GM19025 (cell line): ENCODE results near the gene AKTIP.

Experiments
- ATAC-seq: cut with Tn5 transposase; IDR thresholded peaks from one replicate; pipeline ENCODE4 v1.9.1; 2021; ENCODE audit warnings: mild to moderate bottlenecking, low read depth, moderate library complexity; ENCODE audit not compliant: unreplicated experiment

Gene AKTIP

DNA sequence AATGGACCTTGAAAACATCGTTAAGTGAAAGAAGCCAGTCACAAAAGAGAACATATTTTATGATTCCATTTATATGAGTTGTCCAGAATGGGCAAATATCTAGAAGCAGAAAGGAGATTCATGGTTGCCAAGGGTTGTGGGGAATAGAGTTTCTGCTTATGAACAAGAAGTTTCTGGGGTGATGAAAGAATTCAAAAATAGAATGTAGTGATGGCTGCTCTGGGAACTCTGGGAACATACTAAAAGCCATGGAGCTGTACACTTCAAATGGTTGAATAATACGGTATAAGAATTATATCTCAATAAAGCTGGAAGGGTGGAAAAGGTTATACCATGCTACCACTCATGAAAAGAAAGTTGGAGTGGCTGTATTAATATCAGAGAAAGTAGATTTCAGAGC is 18.5 kb downstream of the AKTIP start:
- ATAC-seq = no peak

DNA sequence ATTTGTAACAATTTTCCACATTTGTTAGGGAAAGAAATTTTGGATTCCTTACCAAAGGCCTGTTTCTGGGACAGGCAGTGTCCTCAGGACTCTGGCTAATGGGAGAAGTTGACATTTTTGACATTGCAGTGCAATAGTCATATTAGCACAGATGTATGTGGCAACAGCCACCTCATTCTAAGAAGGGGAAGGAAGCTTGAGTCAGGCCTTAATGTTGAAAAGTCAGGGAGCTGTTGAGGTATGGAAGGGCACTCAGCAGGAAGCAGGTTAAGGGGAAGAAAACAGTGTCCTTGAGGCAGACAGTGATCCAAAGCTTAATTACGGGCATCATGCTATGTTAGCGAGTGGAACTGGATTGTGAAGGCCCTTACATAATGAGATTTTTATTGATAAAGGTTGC is 20.9 kb downstream of the AKTIP start:
- ATAC-seq = no peak

DNA sequence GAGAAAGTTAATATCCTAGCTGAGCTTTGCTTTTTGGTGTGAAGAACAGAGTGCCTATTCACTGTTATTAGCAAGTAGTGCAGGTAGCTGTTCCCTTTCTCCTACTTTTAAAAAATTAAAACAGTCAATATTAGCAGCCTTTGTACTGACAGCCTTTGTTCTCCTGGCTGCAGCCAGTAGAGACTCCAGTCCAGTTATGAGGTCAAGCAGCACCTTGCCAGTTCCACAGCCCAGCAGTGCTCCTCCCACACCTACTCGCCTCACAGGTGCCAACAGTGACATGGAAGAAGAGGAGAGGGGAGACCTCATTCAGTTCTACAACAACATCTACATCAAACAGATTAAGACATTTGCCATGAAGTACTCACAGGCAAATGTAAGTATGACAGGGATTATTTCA is 22.6 kb downstream of the AKTIP start:
- ATAC-seq = no peak

DNA sequence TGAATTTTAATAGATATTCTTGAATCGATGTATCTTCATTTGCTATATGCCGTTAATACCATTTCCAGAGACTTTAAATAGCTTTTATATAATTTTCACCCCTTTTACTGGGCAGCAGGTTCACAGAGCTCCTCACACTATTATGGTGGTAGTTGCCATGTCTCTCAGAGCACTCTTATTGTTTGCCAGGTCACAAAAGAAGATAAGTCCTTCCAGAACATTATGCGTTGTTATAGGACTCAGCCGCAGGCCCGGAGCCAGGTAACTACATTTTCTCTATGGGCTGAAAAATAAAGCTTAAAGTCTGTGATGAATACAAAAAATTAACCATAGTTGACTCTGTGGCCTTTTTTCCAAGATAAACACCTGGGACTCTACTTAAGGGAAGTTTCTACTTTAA is 24.0 kb downstream of the AKTIP start:
- ATAC-seq = no peak

DNA sequence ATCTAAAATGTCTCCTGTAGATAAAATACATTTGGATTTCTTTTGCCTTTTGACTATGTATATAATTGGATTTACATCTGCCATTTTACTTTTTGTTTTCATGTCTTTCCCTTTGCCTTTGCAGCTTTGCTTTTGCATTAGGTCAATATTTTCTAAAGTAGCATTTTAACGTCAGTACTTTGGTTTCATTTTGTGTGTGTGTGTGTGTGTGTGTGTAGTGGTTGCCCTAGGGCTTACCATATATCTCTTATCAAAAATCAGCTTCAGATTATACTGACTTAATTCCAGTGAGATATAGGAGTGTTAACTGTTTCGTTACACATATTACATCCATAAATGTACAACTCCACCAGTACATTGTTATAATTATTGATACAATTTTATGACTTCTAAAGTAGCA is 26.1 kb downstream of the AKTIP start:
- ATAC-seq = no peak

DNA sequence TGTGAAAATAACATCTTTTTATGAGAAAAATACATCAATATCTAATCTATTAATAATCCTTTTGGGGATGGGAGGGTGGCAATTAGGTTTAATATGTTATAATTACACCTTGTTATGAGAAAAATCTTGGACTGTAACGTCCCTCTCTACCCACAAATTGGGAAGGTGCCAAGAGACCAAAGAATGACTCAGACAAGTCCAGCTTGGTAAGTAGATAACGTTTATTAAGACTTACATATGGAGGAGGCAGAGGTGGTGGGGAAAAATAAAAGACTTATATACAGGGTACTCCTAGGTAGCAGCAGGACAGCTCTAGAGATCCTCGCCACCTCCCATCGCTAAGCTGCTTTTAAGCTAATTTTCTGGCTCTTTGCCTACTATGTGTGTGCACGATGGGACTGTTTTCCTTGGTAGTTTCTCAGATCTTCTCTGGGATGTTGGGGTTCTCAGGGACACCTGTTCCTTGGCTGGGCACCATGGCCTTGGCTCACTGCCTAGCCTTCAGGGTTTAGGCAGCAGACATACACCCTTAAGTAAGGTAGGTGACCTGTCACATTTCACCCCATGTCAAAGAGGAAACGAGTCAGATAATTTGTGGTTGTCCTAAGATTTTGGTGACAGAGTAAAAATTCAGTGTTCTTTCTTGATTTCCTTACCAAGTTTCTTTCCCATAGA is 37.3 kb downstream of the AKTIP start:
- no peak for ATAC-seq

DNA sequence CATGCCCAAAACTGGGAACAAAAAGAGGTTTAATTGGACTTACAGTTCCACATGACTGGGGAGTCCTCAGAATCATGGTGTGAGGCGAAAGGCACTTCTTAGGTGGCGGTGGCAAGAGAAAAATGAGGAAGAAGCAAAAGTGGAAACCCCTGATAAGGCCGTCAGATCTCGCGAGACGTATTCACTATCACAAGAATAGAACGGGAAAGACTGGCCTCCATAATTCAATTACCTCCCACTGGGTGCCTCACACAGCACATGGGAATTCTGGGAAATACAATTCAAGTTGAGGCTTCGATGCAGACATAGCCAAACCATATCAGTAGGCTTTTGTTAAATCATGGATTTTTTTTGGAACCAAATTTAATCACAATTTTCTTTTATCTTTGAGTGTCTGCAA is 44.4 kb downstream of the AKTIP start:
- ATAC-seq = no peak

DNA sequence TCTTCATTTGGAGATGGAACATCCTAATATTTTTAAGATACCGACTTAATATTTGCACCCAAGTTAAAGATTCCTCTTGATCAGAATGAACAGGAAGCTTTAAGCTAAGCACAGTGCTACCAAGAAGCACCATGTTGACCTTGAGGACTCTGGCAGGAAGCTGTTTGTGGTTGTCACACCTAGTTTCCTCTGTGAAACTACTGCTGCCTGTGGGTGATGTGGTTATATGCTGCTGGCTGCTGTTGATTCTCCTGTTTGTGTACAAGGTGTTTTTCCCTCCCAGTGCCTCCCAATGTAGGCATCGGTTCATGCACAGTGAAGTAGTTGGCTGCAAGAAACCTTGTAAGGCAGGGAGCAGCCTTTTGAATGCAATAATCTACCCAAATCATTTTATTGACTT is 45.3 kb downstream of the AKTIP start:
- ATAC-seq = peak; percentile 100

DNA sequence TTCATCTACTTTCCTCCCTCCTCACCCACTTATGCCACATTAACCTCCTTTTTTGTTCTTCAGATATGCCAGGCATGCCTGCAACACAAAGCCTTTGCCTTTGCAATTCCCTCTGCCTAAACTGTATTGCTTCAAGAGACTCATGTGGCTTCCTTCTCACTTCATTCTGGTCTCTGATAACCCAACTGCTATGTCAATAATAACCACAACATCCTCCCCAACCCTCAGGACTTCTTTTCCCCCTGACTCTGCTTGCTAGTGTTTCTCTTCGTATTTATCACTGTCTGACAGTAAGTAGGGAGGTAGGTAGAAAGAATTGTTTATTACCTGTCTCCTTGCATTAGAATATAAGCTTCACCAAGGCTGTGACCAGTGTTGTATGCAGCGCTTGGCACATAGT is 46.4 kb downstream of the AKTIP start:
- no peak for ATAC-seq

DNA sequence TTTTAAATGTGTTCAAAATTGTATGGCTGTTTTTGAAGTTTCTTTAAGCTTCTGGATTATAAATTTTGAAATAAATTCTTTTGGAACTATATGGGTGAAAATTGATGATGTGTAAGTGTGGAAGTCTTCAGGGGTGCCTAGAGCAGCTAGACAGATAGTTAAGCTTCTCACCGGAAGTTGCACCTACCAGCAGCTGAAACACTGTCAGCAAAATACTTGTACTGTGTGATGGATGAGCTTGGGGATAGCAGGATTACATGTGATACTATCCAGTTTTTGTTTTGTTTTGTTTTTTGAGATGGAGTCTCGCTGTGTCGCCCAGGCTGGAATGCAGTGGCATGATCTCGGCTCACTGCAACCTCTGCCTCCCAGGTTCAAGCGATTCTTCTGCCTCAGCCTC is 49.1 kb downstream of the AKTIP start:
- ATAC-seq = no peak

DNA sequence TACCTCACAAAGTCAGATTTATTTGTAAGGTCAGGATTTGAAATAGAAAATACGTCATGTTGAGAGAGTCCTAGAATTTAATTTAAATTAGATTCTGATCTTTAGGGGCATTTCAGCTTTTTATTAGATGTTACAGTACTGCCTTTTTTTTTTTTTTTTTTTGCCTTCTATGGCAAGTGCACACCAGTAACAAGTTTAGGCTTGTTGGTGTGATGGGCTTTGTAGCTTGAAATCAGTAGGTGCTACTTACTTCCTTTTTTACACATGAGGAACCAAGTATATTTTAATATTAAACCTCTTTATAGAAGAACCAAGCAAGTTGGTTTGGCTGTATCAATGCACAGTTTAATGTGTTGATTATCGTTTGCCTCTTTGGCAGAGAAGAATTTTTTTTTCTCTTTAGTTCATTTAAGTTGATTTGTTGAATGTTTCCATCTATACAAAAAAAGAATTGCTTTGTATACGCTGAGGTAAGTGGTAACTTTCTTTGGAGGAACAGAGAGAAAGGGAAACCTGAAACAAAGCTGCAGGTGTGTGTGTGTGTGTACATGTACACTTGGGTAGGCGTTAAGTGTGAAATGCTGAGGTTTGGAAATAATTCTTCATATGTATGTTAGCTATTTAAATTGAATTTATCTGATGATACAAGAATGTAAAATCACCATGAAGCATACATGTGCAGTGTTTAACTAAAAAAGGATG is 53.0 kb downstream of the AKTIP start:
- ATAC-seq = no peak

DNA sequence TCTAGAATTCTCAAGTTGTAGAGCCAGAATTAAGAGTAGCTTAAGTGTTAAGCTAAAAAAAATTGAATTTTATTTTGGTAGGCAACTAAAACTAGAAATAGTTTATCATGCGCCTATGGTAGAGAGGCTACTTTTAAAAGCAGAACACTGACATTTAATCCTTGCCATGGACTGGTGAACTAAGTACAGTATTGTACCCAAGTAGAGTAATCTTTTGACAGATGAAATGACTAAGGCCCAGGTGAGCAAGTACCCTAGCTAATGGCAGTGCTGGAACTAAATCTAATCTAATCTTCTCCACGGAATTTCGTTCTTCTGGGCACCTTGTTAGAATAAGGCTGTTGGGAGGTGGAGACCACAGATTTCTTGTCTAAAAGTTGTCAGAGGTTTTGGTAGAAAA is 56.9 kb downstream of the AKTIP start:
- no peak for ATAC-seq

DNA sequence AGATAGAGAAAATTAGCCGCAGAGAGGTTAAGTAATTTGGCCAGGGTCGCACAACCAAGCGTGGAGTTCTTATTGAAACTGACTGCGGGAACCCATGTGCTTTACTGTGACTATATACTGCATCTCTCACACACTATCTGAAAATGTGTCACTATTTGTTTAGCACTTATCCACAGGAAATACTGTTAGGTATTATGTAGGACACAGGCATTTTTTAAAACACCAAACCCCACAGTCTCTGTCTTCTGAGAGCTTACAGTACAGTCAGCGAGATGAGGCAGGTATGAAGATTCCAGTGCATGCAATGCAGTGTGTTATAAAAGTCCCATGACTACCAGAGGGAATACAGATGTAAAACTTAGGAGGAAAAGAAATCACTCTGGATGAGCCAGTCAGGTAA is 57.5 kb downstream of the AKTIP start:
- no peak for ATAC-seq
